Stimulated activated CD8-positive, alpha-beta memory T cell treated with anti-CD3 and anti-CD28 coated beads, Interleukin-7, amount 100 ng/mL, for 4 hours (primary cell): ENCODE measurements around the gene KAZN.

ENCODE experiments used
- DNase-seq, 2 donors: peaks; one replicate each; pipeline ENCODE4 v3.0.0-alpha.2; 2020; ENCODE audit warnings: low read depth in 2 of 2

KAZN gene

DNA sequence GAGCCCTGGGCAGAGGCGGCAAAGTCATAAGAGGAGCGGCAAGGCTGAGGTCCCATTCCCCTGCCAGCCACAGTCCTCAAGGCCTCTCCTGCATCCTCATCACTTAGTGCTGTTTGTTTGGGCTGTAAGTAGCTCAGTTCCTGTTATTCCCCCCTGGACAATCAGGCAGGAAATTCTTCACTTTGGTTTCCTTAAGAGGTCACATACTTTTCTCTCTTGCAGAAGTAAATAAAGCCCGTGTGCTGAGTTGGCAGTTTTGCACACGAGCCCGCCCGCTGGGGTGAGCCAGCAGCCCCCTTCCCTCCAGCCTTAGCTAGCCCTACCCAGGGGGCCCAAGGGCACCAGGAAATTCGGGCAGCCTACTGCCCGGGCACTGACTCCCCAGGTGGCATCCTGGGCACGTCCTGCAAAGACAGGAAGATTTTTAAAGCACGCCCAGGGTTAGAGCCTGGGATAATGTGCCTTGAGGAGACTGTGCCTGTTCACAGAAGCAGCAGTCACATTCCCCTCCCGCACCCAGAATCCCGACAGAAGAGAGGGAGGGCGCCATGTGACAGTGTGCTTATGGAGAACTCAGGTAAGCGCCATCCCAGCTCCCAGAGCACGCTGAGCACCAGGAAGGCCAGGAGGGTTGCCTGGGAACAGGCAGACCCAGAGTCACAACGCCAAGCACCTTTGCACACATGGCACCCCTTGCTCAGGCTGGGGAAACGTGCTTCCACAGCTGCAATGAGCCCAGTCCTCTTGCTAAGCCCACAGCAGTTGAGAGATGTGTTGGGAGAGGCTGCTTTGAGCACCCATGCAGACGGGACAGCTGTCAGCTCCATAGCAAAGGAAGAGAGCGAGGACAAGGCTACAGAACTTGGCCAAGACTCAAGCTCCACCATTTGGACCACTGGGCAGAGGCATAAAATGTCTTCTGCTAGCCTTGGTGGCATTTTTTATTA lies 410.6 kb downstream of the KAZN start:
- DNase-seq, result no peak

- DNase-seq, result no peak
Observed at GRCh38 chr1:15011160-15011559, 412.7 kb downstream of the KAZN start.

DNA sequence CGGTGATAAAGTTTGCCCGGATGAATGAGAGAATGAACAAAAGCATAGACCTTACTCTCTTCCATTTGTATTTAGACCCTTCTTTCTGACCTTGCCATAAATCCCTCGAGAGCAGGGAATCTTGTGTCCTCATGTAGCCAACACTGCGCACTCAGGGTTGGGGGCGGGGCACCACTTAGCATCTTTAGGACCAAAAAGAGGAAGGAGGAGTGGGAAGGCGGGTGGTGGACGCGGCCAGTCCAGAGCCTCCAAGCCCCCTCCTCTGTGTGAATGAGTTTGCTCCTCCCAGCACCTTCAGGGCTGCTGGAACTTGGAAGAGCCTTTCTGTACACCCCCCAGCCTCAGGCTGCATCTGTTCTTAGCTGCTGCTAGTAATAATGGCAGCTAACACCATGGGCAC lies 413.2 kb downstream of the KAZN start:
- DNase-seq, result no peak

GRCh38 chr1:15012822-15013221 lies 414.3 kb downstream of the KAZN start:
- DNase-seq, result no peak

DNA sequence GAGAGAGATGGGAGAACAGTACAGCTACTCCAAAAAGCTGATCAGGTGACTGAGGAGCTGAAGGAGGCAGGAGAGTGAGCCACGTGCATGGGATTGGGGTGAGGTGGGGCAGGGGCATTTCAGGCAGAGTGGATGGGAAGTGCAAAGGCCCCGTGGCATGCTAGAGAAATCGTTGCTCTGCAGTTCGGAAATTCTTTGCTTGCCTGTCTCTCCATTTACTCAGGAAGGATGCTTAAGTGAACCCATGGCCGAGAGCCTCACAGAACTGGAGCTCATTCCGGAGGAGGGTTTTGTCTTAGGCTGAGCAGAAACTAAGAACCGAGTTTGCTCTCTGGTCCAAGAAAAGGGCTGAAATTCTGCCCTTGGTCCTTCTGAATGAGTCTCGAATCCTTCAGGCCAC lies 415.3 kb downstream of the KAZN start:
- DNase-seq, result no peak

DNA sequence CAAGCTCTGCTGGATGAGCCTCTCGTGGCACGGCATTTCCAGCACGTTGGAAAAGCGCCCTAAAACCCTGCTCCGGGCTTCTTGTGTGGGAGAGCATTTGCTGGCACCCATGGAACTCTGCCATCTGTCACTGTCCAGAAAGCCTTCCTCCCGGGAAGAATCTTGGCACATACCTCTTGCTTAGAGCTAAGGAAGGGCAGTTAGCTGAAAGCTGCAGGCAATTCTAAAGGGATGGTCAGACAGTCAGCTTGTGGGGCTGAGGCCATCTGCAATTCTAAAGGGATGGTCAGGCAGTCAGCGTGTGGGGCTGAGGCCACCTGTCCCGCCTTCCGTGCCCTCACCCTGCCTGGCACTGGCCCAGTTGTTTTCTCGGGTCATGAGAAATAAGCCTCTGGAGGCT lies 416.0 kb downstream of the KAZN start:
- DNase-seq, result no peak

- no peak for DNase-seq
Observed at GRCh38 chr1:15016001-15016400, 417.5 kb downstream of the KAZN start.

DNA sequence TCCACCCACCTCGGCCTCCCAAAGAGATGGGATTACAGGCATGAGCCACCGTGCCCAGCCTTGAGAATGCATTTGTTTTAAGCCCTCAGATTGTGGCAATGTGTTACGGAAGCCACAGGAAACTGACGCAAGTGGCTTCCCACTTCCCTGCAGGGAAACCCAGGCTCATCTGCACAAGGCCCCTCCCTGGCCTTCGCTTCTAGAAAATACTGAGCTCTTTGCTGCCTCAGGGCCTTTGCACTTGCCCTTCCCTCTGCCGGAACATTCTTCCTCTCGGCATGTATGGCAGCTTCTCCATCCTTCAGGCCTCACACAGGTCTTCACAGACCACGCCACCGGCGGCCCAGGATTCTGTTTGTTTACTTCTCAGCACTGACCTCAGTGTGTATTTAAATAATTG lies 418.0 kb downstream of the KAZN start:
- DNase-seq, result no peak

- DNase-seq, result no peak
Observed at GRCh38 chr1:15017120-15017519, 418.6 kb downstream of the KAZN start.

GRCh38 chr1:15018767-15019166 lies 420.3 kb downstream of the KAZN start:
- DNase-seq, result no peak

GRCh38 chr1:15020943-15021745 lies 422.7 kb downstream of the KAZN start:
- no peak for DNase-seq

- DNase-seq, result no peak
Observed at GRCh38 chr1:15022048-15022447, 423.6 kb downstream of the KAZN start.

GRCh38 chr1:15023205-15023604 lies 424.7 kb downstream of the KAZN start:
- DNase-seq, result no peak

- DNase-seq, result no peak
Observed at GRCh38 chr1:15023976-15024375, 425.5 kb downstream of the KAZN start.

- no peak for DNase-seq
Observed at GRCh38 chr1:15026117-15026489, 427.6 kb downstream of the KAZN start.

GRCh38 chr1:15027515-15027986 lies 429.1 kb downstream of the KAZN start:
- no peak for DNase-seq

- no peak for DNase-seq
Observed at GRCh38 chr1:15028102-15028501, 429.6 kb downstream of the KAZN start.

- no peak for DNase-seq
Observed at GRCh38 chr1:15028616-15029015, 430.1 kb downstream of the KAZN start.

- DNase-seq, result no peak
Observed at GRCh38 chr1:15029036-15029435, 430.6 kb downstream of the KAZN start.

GRCh38 chr1:15029786-15030185 lies 431.3 kb downstream of the KAZN start:
- no peak for DNase-seq

DNA sequence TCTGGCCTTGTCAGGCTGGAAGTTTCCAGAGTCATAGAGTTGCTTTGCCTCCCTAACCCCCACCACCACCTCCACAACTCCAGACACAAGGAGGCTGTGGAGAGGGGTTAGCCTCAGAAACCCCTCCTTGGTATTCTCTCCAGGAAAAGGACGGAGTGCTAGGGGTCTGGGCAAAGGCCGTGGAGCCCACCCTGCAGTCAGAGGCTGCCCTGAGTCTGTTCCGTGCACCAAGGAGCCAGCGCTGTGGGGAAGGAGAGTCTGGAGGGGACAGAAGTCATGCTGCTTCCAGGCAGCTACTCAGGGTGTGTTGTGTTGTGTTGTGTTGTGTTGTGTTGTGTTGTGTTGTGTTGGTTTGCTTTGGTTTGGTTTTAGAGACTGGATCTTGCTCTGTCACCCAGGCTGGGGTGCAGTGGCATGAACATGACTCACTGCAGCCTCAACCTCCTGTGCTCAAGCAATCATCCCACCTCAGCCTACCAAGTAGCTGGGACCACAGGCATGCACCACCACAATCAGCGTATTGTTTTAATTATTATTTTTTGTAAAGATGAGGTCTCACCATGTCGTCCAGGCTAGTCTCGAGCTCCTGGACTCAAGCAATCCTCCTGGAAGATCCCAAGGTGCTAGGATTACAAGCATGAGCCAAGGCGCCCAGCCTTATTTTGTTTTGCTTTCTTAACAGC lies 432.9 kb downstream of the KAZN start:
- DNase-seq, result no peak

DNA sequence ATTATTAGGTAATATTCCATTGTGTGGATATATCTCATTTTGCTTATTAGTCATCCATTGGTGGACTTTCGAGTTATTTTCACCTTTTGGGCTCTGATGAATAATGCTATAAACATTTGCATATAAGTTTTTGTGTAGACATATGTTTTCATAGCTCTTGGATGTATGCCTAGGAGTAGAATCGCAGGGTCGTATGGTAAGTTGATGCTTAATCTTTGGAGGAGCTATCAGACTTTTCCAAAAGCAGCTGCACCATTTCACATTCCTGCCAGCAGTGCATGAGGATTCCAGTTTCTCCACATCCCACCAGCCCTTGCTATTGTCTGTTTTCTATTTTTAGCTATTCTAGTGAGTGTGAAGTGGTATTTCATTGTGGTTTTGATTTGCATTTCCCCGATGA lies 434.8 kb downstream of the KAZN start:
- DNase-seq, result no peak
